Measurements from ENCODE around the gene SYF2.
"Not testable (repeated sequence)": the region's sequence is repeated elsewhere in the genome, so short reads cannot be mapped to it uniquely, and the experiment has no call there.

SYF2 gene

DNA sequence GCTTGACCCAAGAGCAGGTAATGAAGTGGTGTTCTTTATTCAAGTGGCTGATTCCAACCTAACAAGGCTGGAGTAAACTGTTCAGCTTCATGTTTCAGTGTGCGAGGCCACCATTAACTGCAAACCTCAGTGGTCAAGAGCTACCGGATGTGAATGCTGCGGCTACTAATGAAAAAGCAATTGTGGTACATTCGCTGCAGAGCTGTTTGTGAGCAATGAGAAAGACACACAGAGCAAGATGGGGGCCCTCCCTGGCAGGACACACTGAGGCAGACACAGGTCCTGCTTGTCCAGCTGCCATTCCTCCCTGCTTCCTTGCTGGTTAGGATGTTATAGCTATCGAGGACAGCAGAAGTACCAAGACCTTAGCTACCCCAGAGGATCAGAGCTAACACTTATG is 26.1 kb downstream of the SYF2 start:
- no peak for DNase-seq (ENCODE audit: low spot score)

DNA sequence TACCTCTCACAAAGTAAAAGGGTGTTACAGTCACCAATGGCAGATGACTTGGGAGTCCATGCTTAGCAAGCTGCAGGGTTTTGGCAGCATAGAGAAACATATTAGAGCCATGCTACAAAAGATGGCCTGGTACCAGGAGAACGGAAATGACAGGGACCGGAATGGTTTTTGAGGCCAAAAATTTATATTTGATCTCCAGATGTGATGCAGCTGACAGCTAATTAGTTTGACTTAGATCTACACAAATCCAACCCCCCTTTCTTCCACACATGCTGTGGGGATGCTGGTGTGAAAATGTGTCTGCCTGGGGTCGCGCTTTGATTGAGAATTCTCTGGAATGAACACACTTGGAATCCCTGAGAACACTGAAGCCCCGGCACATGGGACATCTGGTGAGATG is 26.5 kb downstream of the SYF2 start:
- DNase-seq (ENCODE audit: low spot score): no peak

DNA sequence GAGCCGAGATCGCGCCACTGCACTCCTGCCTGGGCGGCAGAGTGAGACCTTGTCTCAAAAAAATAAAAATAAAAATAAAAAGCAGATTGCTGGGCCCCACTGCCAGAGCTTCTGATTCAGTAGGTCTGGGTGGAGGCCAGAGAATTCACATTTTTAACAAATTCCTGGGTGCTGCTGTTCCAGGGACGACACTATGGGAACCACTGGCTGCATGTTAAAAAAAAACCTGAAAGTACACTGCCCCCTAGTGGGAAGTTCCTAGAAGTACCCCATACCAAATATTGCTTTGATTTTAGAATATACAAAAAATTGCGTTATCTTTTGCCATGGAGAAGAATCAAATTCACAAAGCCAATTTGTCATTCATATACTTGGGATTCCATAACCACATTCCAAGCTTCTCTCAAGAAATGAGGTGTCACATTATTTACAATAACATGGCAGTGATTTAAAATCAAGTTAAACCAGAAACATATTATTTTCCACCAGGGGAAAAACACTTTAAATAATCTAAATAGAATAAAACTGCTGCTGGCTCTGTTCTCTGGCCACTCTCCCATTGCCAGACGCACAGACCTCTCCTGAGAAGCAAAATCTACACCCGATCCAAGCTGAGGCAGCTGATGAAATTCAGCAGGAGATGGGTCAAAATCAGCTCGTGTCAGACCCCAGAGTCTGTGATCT is 27.4 kb downstream of the SYF2 start:
- DNase-seq (ENCODE audit: low spot score): peak; percentile 39

DNA sequence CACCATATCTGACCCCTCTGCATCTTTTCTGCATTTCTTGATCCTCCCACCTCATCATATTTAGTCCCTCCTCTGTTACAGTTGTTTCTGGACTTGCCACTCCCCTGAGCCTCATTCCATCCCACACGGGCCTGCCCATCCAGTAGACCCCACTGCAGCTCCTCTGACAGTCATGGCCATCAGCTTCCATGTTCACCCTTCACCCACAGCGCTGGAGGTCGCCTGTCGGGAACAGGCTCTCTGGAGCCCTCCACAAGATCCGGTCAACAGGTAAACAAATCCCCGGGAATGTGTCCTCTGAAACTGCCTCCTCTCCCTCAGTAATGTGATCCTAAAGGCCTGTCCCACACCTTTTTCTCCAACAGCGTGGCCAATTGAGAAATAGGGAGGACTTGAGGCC is 31.3 kb downstream of the SYF2 start:
- DNase-seq (ENCODE audit: low spot score): no peak

DNA sequence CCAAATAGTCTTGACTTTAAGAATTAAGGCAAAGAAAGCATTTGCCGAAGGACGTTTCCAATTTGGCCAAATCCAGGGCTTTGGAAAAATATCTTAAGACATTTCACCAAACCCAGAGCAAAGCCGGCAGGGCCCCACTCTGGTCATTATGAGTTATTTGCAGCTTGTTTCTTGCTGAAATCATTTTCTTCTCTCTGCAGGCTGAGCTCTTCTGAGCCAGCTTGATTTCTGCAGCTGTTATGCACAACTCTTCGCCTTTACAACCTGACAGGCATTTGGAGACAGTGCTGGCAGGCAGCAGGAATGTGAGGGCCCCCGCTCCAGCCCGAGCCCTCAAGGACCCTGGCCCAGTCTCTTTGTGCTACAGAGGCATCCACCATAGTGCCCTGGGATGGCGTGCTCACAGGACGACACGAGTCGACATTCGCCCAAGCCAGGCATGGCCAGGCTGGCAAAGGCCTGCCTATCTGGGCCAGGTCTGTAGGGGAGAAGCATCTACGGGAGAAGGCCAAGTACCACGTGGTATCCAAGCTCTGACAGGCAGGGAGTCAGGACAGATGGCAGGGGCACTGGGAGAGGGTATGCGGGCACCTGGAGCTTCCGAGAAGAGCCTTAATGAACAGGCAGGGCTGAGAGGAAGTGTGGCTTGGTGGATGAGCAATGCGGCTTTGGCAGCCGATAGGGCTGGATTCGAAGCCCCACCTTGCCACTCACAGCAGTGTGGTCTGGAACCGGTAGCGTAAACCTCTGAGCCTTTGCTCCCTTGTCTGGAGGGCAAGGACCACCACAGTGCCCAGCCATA is 32.3 kb downstream of the SYF2 start:
- no peak for DNase-seq (ENCODE audit: low spot score)

DNA sequence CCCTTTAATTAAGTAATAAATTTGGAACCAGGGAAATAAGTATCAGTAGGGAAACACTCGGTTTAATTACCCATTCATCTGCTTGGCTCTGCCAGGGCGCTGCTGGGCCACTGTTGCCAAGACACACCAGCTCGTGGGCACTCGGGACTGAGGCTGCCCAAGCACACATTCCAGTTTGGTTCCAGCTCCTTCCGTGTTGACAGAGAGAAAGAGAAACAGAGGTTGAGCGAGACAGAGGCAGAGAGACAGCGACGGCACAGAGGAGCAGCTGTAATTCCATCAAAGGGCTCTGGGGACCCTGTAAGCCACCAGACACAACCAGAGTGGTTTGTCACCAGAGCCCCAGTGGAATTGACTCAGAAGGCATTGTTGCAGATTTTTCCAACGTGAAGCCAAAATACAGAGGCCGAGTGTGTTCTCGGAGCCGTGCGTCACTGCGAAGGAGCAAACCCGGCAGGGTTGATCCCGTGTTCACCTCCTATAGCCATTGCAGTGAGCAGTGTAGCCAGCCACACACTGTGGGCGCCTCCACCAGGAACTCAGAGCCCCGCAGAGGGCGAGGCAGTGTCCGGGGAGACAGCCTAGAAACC is 33.5 kb downstream of the SYF2 start:
- peak; percentile 84 for DNase-seq (ENCODE audit: low spot score)

DNA sequence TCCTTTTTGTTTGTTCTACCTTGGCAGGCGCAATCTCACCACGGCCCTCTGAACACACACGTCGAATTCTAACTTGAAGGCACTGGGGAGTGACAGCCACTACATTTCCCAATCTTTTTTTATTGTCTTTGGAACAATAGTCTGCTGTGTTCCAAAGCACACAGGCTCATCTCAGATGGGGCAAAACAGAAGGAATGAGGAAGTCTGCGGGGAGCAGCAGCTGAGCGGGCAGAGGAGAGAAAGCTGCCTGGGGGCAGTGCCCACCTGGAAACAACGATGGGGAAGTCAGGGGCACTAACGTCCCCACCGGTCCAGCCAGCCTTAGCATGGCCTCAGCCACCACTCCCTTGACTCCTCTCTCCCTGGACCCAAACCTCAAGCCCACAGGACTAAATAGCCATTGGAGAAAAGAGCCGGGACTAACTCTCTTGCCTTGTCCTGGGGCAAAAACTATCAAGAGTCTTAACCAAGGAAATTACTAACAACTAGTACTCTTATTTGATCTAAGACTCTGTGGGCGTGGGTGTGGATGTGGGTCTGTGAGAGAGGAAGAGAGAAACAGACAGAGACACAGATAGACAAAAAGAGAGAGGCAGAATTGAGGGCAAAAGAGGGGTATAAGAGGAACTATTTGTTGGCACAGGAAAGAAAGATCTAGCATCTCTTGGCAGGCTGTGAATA is 34.2 kb downstream of the SYF2 start:
- DNase-seq (ENCODE audit: low spot score): peak; percentile 47

DNA sequence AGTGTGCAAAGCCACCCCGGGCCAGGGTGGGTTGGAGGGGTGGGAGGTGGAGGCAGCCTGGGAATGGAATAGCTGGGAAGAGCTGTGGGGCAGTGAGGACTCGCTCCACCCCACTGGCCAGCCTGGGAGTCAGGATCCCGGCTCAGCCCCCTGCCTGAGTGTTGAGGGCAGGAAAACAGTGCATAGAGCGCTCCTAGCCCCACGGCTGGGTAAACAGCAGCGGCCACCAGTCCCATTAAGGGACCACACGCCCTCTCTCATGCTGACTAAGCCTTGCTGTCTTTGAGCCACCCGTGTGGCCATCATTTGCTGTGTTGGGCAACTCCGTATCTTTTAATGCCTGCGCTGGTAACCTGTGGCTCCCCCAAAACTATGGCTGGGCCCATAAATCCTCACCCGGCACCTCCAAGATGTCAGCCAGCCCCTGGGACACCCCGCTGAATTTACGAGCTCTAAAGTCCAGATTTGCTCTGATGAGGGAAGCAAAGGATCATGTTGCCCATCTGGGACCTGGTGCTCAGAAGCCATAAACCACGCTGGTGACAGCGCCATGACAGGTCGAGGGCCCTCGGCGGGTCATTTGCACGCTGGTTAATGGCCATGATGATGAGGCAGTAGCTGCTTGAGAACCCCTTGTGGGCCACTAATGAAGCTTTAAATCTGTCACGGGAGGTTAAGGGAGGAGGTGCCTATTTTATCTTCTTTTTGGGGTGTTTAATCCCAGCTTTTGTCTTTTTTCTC is 34.9 kb downstream of the SYF2 start:
- no peak for DNase-seq (ENCODE audit: low spot score)

DNA sequence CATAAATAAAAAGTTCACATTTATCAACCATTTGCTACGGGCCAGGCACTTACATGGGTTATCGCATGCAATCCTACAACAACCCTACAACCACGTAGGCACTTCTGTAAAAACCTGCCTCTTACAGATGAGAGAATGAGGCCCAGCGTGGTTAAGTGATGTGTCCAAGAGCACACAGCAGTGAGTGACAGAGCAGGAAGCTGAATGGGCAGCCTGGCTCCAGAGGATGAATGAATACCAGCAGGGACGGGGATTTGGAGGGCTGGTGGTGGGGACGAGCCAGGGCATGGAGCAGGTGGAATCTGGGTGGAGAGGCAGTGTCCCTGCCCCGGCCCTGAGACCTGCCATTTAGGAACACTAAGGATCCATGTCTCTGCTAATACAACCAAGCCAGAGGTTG is 35.5 kb downstream of the SYF2 start:
- DNase-seq (ENCODE audit: low spot score): no peak

DNA sequence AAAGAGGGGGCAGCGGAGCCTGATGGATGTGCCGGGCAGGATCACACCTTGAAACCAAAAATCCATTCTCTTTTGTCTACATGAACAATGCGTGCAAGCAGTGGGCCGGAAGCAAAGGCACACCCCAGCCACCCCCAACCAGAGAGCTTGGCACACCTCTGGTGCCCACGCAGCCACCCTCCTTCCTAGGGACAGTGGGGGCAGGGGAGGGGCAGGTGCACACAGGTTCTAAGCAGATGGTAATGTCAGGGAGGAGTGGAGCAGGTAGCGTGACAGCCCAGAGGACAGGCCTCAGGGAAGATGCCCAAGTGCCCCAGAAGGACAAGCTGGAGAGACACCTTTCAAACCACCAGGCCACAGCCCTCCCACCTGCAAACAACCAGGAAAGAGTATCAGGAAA is 36.5 kb downstream of the SYF2 start:
- no peak for DNase-seq (ENCODE audit: low spot score)

DNA sequence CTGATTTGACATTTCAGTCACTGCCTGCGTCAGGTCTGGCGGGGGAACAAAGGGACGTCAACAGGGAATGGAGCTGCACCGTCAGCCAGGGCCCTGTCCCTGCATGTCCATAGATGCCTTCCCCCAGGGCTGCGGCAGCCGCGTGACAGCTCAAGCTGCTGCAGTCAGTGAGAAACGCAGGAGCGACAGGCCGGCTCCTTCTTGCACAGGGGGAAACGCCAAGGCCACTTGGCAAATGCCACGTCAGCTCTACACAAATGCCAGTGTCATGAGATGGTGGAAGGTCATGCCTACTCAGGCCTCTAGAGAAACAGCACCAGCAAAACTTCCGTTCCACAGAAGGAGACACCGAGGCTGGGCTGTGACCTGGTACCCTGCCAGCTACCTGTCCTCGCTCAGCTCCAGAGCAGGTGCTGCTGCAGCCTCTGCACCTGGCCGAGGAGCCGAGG is 37.7 kb downstream of the SYF2 start:
- DNase-seq (ENCODE audit: low spot score): no peak

DNA sequence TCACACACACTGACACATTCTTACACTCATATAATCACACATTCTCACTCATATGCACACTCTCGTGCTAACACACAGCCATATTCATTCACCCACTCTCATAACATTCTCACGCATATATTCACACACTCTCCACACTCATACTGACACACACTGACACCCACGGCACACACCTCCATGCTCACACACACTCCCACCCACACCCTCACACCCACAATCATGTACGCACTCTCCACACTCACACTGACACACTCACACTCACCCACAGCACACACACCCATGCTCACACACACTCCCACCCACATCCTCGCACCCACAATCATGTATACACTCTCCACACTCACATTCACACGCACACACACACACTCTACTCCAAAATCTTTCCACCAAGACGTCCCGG is 38.2 kb downstream of the SYF2 start:
- no peak for DNase-seq (ENCODE audit: low spot score)

DNA sequence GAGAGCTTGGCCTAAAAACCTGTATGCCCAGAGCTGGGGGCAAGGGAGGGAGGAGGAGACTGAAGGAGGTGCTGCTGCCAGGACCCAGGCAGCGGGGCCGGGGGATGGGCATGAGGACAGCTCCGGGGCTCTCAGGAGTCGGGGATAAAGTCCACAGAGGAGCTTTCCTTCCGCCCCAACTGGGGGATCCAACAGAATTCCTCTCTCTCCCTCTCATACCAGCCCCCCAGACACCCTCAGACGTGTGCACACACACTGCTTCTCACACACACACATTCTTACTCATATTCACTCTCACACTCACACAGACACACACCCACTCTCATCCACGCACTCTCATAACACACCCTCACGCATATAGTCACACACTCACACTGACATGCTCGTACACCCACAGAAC is 39.1 kb downstream of the SYF2 start:
- no peak for DNase-seq (ENCODE audit: low spot score)

DNA sequence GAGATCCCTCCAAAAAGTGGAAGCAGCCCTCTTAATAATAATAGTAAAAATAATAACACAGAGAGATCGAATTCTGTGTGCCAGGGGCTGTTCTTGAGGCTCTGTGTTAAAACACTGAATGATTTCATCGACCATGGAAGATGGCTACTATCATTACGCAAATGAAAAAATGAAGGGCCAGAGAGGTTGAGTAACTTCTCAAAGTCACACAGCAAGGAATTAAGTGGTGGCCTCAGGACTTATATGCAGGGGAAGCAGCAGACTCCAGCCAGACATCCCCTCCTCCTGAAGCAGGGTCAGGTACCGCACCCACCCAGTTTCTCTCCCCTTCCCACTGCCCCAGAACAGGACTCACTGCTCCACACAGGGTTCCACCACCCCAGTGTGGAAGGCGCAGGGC is 40.1 kb downstream of the SYF2 start:
- DNase-seq (ENCODE audit: low spot score): no peak

DNA sequence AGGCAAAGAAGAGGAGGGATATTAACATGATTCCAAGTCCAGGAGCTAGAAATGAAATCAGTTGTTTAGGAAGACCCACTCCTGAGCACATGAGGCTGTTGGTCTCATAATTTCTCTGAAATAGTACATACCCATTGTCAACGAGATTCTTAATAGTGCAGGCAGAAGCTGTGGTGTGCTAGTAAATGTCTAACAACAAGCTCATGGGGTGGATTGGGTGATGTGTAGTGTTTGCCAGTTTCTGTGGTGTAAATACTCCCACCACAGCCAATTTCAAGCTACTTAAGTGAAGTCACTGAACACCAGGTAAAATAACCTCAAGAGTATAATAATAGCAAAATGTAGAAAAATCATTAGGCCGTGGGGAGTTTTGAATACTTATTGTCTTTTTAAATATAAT is 42.0 kb downstream of the SYF2 start:
- DNase-seq (ENCODE audit: low spot score): no peak

DNA sequence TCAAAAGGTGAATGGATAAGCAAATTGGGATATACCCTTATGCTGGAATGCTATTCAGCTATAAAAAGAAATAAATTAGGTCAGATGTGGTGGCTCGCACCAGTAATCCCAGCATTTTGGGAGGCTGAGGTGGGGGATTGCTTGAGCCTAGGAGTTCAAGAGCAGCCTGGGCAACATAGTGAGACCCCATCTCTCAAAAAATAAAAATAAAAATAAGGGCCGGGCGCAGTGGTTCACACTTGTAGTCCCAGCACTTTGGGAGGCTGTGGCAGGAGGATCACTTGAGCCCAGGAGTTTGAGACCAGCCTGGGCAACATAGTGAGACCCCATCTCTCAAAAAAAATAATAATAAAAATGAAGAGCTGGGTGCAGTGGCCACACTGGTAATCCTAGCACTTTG is 44.4 kb downstream of the SYF2 start:
- DNase-seq (ENCODE audit: low spot score): not testable (repeated sequence)

DNA sequence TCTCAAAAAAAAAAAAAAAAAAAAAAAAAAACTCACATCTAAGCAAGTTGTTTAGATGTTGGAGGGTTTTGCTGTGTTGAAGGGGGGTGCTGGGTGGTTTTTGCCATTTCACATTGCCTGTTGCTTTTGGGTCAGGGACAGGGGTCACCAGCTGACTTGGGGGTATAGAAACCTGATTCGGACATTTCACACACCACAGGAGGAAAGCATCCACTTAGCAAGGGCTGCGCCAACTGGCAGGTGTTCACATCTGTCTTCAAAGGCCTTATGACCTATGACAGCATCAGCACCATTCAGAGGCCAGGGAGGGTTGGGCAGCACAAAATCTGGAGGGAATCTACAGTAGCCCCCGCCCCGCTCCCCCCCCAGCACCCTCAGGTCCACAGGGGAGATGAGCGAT is 45.2 kb downstream of the SYF2 start:
- no peak for DNase-seq (ENCODE audit: low spot score)

DNA sequence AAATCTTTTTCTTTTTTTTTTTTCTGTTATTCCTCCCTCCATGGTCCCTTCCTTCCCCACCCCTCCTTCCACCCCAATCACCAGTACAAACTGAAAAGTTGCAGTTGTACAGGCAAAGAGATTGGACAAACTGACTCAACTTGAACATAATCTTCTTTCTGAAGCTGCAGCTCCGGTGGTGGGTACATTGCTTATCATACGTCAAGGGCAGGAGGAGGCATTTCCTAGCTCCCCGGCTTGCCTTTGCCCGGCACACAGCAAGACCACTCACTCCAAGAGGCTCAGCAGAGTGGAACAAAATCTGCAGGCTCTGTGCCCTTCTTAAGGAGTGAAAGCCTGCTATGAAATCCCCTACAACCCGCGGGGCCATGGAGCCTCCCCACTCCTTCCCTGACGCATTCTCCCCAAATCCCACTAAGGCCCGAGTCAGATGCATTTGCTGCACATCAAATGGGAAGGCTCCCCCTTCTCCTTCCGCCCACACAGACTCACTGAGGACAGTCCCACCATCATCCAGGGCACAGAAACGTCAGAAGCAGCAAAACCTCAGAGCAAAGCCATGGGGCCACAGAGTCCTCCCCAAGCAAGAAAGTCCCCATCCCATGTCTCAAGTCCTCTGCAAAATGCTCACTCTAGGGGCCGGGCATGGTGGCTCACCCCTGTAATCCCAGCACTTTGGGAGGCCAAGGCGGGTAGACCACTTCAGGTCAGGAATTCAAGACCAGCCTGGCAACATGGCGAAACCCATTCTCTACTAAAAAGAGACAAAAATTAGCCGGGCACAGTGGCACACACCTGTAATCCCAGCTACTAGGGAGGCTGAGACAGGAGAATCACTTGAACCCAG is 45.9 kb downstream of the SYF2 start:
- no peak for DNase-seq (ENCODE audit: low spot score)

DNA sequence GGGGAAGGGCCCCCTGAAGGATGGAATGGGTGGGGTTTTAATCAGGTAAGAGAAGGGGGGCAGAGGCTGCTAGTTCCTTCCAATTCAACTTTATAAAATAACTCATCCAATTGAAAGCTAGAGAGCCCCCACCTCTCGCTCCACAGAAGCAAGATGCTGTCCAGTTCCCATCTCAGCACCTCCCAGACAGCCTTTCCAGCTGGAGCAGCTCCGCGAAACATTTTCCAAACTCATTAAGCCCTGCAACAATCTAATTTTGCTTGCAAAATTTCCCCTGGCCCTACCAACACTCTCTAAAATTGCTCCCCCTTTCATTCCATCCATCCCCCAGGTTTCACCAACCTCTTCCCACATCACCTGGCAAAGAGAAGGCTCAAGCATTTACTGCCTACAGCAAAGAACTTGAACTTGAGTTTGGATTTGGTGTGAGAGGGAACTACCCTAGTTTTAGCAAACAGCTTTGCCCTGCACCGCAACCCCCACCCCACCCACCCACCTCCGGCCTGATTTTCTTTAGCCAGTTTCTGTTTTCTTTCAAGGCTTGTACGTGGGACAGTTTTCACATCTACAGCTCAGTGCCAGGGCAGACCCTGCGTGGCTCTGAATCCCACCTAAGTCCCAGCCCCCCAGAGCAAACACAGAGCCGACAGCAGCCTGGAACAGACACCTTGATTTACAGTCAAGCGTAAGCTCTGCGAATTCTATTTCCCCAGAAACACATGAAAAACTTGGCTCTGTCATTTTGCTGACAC is 46.7 kb downstream of the SYF2 start:
- no peak for DNase-seq (ENCODE audit: low spot score)

DNA sequence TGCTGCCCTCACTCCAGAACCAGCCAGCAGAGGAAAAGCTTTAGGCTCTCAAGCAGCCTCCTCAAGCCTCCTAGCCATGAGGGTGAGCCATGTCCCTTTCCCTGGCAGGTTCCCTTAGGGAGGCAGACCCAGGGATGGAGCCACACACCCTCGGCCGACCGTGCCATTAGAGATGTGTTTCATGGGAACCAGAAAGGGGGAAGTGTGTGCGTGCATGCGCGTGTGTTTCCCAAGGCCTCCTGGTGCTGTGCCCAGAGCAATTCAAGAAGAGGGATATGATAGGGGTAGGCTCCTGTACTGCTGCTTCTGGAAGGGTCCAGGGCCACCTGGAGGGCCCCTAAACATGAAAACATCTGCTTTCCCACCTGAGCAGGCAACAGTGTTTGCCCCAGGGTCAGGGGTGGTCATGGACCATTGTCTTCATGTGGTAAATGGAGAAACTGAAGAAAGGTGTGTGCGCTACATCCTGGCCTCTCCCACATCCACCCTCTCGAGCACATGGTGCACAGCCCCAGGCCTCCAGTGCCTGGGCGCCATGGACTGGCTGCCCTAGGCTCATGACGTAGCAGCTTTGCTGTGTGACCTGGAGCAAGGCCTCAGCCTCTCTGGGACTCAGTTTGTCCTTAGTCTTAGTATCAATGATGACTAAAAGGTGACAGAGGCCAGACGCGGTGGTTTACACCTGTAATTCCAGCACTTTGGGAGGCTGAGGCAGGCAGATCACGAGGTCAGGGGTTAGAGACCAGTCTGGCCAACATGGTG is 48.1 kb downstream of the SYF2 start:
- no peak for DNase-seq (ENCODE audit: low spot score)

Measured in Ammon's horn (tissue), 1 donor.